IMR-90 (cell line): Measurements from ENCODE around the gene MAML2. TPM values are rescaled to one million over a fixed set of nuclear protein-coding genes. Genes with fewer than 3 reads are reported as not detected.

Source experiments
- ATAC-seq: fragments of 200-7000 bp; cut with Tn5 transposase; 2 replicates; pipeline ENCODE4 v1.9.1; 2020; ENCODE audit warnings: low read depth, mild to moderate bottlenecking, moderate library complexity
- BruUV-seq: library from RNA; stranded (reverse); fragments of 400-500 nt; replicated peaks from 2 replicates; lab custom pipeline; 2021; lab: Mats Ljungman, UMichigan
- CTCF ChIA-PET: fragments of 300-600 bp; formaldehyde crosslinking; extraction: SDS; loops from one replicate; lab custom pipeline; 2021; ENCODE audit warnings: antibody characterized with exemption; lab: Yijun Ruan, JAX
- POLR2A ChIA-PET: fragments of 300-600 bp; sonication (Branson Sonifier 250); formaldehyde crosslinking; loops from one replicate; lab custom pipeline; 2022; ENCODE audit warnings: antibody characterized with exemption; ENCODE audit not compliant: unreplicated experiment; lab: Charles Lee
- DNase-seq: peaks from one replicate; pipeline ENCODE4 v3.0.0; 2013
- H2AFZ ChIP-seq: replicated peaks from 2 replicates; pipeline ENCODE3; 2013; ENCODE audit warnings: low read length, mild to moderate bottlenecking; ENCODE audit not compliant: poor library complexity
- H2AK5ac ChIP-seq: 2 replicates; pipeline ENCODE4 v1.6.1; 2013; ENCODE audit warnings: low read depth, low read length, inconsistent platforms
- H2AK9ac ChIP-seq: replicated peaks from 2 replicates; pipeline ENCODE3; 2013; ENCODE audit warnings: mild to moderate bottlenecking, low read depth, low read length, moderate library complexity; ENCODE audit not compliant: poor library complexity
- H2BK120ac ChIP-seq: 2 replicates; pipeline ENCODE4 v1.6.1; 2013; ENCODE audit warnings: low read depth, low read length, inconsistent platforms
- H2BK15ac ChIP-seq: 3 replicates; pipeline ENCODE4 v1.6.1; 2013; ENCODE audit warnings: low read depth, low read length, inconsistent platforms
- H2BK20ac ChIP-seq: 2 replicates; pipeline ENCODE4 v1.6.1; 2013; ENCODE audit warnings: low read depth, mild to moderate bottlenecking, inconsistent platforms, low read length, moderate library complexity
- H2BK5ac ChIP-seq: 2 replicates; pipeline ENCODE4 v1.6.1; 2013; ENCODE audit warnings: mild to moderate bottlenecking, low read depth, low read length, inconsistent platforms; ENCODE audit not compliant: poor library complexity, severe bottlenecking
- H3K14ac ChIP-seq: replicated peaks from 2 replicates; pipeline ENCODE4 v1.6.1; 2013; ENCODE audit warnings: low read depth, low read length, inconsistent platforms
- H3K18ac ChIP-seq: 2 replicates; pipeline ENCODE4 v1.6.1; 2013; ENCODE audit warnings: low read depth, low read length, control low read depth
- H3K23ac ChIP-seq: 2 replicates; pipeline ENCODE4 v1.6.1; 2013; ENCODE audit warnings: low read depth, low read length, inconsistent platforms
- H3K27ac ChIP-seq: 2 replicates; pipeline ENCODE4 v1.5.1; 2013; ENCODE audit warnings: mild to moderate bottlenecking, control low read depth, low read length; ENCODE audit not compliant: insufficient read depth
- H3K27me3 ChIP-seq: 2 replicates; pipeline ENCODE4 v1.6.1; 2013; ENCODE audit warnings: low read length; ENCODE audit not compliant: control insufficient read depth, insufficient read depth
- H3K36me3 ChIP-seq: 2 replicates; pipeline ENCODE4 v1.6.1; 2013; ENCODE audit warnings: low read length, mixed read lengths; ENCODE audit not compliant: control insufficient read depth, insufficient read depth
- H3K4ac ChIP-seq: 2 replicates; pipeline ENCODE4 v1.6.1; 2013; ENCODE audit warnings: low read depth, low read length, inconsistent platforms
- H3K4me1 ChIP-seq: 2 replicates; pipeline ENCODE4 v1.6.1; 2013; ENCODE audit warnings: low read length, mixed read lengths; ENCODE audit not compliant: control insufficient read depth, insufficient read depth
- H3K4me2 ChIP-seq: 2 replicates; pipeline ENCODE4 v1.6.1; 2013; ENCODE audit warnings: low read depth, mild to moderate bottlenecking, control low read depth, low read length, moderate library complexity
- H3K4me3 ChIP-seq: 2 replicates; pipeline ENCODE4 v1.5.1; 2013; ENCODE audit warnings: low read depth, mild to moderate bottlenecking, control low read depth, low read length, moderate library complexity; ENCODE audit not compliant: insufficient read depth
- H3K56ac ChIP-seq: 2 replicates; pipeline ENCODE4 v1.6.1; 2013; ENCODE audit warnings: low read length, inconsistent platforms; ENCODE audit not compliant: insufficient read depth; ENCODE audit errors: extremely low read depth
- H3K79me1 ChIP-seq, 2 experiments: 2 replicates each; pipeline ENCODE4 v1.6.1; 2013; ENCODE audit warnings: low read length in 2 of 2, inconsistent platforms in 1 of 2, low read depth in 1 of 2
- H3K9ac ChIP-seq: 2 replicates; pipeline ENCODE4 v1.6.1; 2013; ENCODE audit warnings: low read depth, low read length, control low read depth
- H3K9me1 ChIP-seq: 2 replicates; pipeline ENCODE4 v1.6.1; 2013; ENCODE audit warnings: low read length, inconsistent platforms; ENCODE audit not compliant: insufficient read depth
- H3K9me3 ChIP-seq: 2 replicates; pipeline ENCODE4 v1.6.1; 2013; ENCODE audit warnings: low read length; ENCODE audit not compliant: control insufficient read depth, insufficient read depth
- H4K20me1 ChIP-seq: 2 replicates; pipeline ENCODE4 v1.6.1; 2013; ENCODE audit warnings: low read length, inconsistent platforms; ENCODE audit not compliant: insufficient read depth
- H4K5ac ChIP-seq: 2 replicates; pipeline ENCODE4 v1.6.1; 2013; ENCODE audit warnings: mild to moderate bottlenecking, low read depth, low read length, control low read depth
- H4K8ac ChIP-seq, 2 experiments: 2 replicates each; pipeline ENCODE4 v1.6.1; 2013; ENCODE audit warnings: low read depth in 2 of 2, low read length in 2 of 2, control low read depth in 1 of 2, inconsistent platforms in 1 of 2
- H4K91ac ChIP-seq: 2 replicates; pipeline ENCODE4 v1.6.1; 2013; ENCODE audit warnings: low read depth, low read length, inconsistent platforms; ENCODE audit not compliant: insufficient read depth
- BHLHE40 ChIP-seq: fragments of 150-350 bp; IDR thresholded peaks from 2 replicates; pipeline ENCODE4 v1.6.1; 2016; ENCODE audit warnings: mild to moderate bottlenecking, low read depth, low read length
- CEBPB ChIP-seq: IDR thresholded peaks from 2 replicates; pipeline ENCODE4 v1.6.1; 2012; ENCODE audit warnings: low read depth, low read length, improper control_type of control experiment
- CHD1 ChIP-seq: IDR thresholded peaks from 2 replicates; pipeline ENCODE4 v1.6.1; 2012; ENCODE audit warnings: low read depth, low read length, improper control_type of control experiment
- ELK1 ChIP-seq: fragments of 150-350 bp; IDR thresholded peaks from 2 replicates; pipeline ENCODE4 v1.6.1; 2016; ENCODE audit warnings: low read depth, mild to moderate bottlenecking, low read length, moderate library complexity, borderline replicate concordance
- FOS ChIP-seq: fragments of 150-350 bp; IDR thresholded peaks from 2 replicates; pipeline ENCODE4 v1.6.1; 2016; ENCODE audit warnings: low read depth, low read length
- MAFK ChIP-seq: IDR thresholded peaks from 2 replicates; pipeline ENCODE4 v1.6.1; 2012; ENCODE audit warnings: low read depth, low read length, improper control_type of control experiment
- MAZ ChIP-seq: IDR thresholded peaks from 2 replicates; pipeline ENCODE4 v1.6.1; 2012; ENCODE audit warnings: low read depth, mild to moderate bottlenecking, low read length, improper control_type of control experiment, moderate library complexity, borderline replicate concordance
- MXI1 ChIP-seq: IDR thresholded peaks from 2 replicates; pipeline ENCODE4 v1.6.1; 2012; ENCODE audit warnings: low read depth, mild to moderate bottlenecking, low read length, moderate library complexity, borderline replicate concordance
- NFE2L2 ChIP-seq: fragments of 150-350 bp; IDR thresholded peaks from 2 replicates; pipeline ENCODE4 v1.6.1; 2016; ENCODE audit warnings: low read depth, mild to moderate bottlenecking, low read length
- POLR2A ChIP-seq: IDR thresholded peaks from 2 replicates; pipeline ENCODE4 v1.6.1; 2012; ENCODE audit warnings: mild to moderate bottlenecking, low read depth, low read length
- RAD21 ChIP-seq: IDR thresholded peaks from 2 replicates; pipeline ENCODE4 v1.6.1; 2012; ENCODE audit warnings: low read length, improper control_type of control experiment
- RCOR1 ChIP-seq: IDR thresholded peaks from 2 replicates; pipeline ENCODE4 v1.6.1; 2012; ENCODE audit warnings: mild to moderate bottlenecking, low read length, improper control_type of control experiment; ENCODE audit not compliant: insufficient replicate concordance
- RFX5 ChIP-seq: IDR thresholded peaks from 2 replicates; pipeline ENCODE4 v1.8.0; 2012; ENCODE audit warnings: low read depth, mild to moderate bottlenecking, low read length, moderate library complexity
- SMC3 ChIP-seq: fragments of 150-350 bp; IDR thresholded peaks from 2 replicates; pipeline ENCODE4 v1.6.1; 2016; ENCODE audit warnings: low read depth, mild to moderate bottlenecking, antibody characterized with exemption, low read length, moderate library complexity
- USF2 ChIP-seq: fragments of 150-350 bp; IDR thresholded peaks from 2 replicates; pipeline ENCODE4 v1.6.1; 2017; ENCODE audit warnings: mild to moderate bottlenecking, antibody characterized with exemption, low read length, low read depth
- WGBS, 2 experiments: methylation state at CpG; one replicate each; pipeline versions ENCODE4 v1.1.5 to v1.1.7; 2013; ENCODE audit warnings: missing lambda C conversion rate in 2 of 2; ENCODE audit not compliant: insufficient read length in 1 of 2; ENCODE audit errors: extremely low coverage in 2 of 2; 5-methylcytosine and 5-hydroxymethylcytosine counted together
- dilution Hi-C: fragments of 300-500 bp; cut with HindIII; formaldehyde crosslinking; loops from one replicate; pipeline ENCODE4 v1.14.3; 2018; ENCODE audit warnings: low sequenced_read_pairs; ENCODE audit not compliant: unreplicated experiment
- in situ Hi-C: fragments of 300-500 bp; cut with MboI; formaldehyde crosslinking; loops from 3 replicates; pipeline ENCODE4 v1.14.3; 2019; ENCODE audit warnings: low sequenced_read_pairs, inconsistent platforms, mixed read lengths
- intact Hi-C: fragments of 100-400 bp; cut with micrococcal nuclease; formaldehyde crosslinking; loops from 2 replicates; pipeline ENCODE4 v1.10.0; 2022
- polyA plus RNA-seq, 3 experiments: library from polyadenylated mRNA; depleted of rRNA; stranded (reverse); fragments of >200 nt; gene quantifications; 2 replicates each; pipeline ENCODE4 v1.2.3, GENCODE V29; 2012; ENCODE audit warnings: low replicate concordance in 1 of 3
- total RNA-seq: library from RNA; depleted of rRNA; stranded (reverse); fragments of >200 nt; gene quantifications from 2 replicates; pipeline ENCODE4 v1.2.3, GENCODE V29; 2012

The MAML2 gene
- total and polyA plus RNA-seq, 2 of the 4 experiments (the other 2 are of a cell fraction): 15.0 to 19.5 TPM

- Histone ChIP-seq H3K4me1 (peaks cover 20% of the 10 kb centered on the region), H4K5ac (0 out of 2 replicates have a peak overlapping the region, but pooled peaks have one; percentile 52), H3K4me3 (no peak overlapping the region), H2BK120ac (peak overlapping the region; percentile 97), H3K27ac (peak overlapping the region; percentile 71; the same call in 1 of the 2 replicates), H3K79me1 (peaks cover 36 to 80% of the 10 kb centered on the region in 2 experiments), H3K9me3 (no peaks in the 10 kb centered on the region), H3K23ac (peak overlapping the region; percentile 69; the same call in 1 of the 2 replicates), H3K18ac (peak overlapping the region; percentile 11; the same call in 1 of the 2 replicates), H4K91ac (0 out of 2 replicates have a peak overlapping the region, but pooled peaks have one; percentile 20), H2BK20ac (peak overlapping the region; percentile 95), H3K27me3 (no peaks in the 10 kb centered on the region), H2AK9ac (no peak overlapping the region), H3K4me2 (no peak overlapping the region), H3K14ac (no peak overlapping the region), H4K8ac (peak overlapping the region; percentile 64 to 71; a peak in 2 of 4 replicates), H3K56ac (0 out of 2 replicates have a peak overlapping the region, but pooled peaks have one; percentile 17), H2AK5ac (peak overlapping the region; percentile 56; the same call in 1 of the 2 replicates), H3K9ac (no peak overlapping the region), H3K4ac (peak overlapping the region; percentile 96), H2BK5ac (peak overlapping the region; percentile 94), H2BK15ac (peak overlapping the region; percentile 85; the same call in 2 of the 3 replicates), H4K20me1 (no peaks in the 10 kb centered on the region), H2AFZ (no peak overlapping the region), H3K36me3 (peaks cover 2% of the 10 kb centered on the region), H3K9me1 (peaks cover 13% of the 10 kb centered on the region)
- POLR2A ChIA-PET: interaction anchor here (0.5 kb wide), 1 partner anchor 212 kb away, joined by 3 read pairs; no protein-coding TSS in a partner anchor
- ATAC-seq (no peak), DNase-seq (no peak)
- intact Hi-C loops (no loop called here), dilution Hi-C loops (no loop called here), in situ Hi-C loops (no loop called here)
- CTCF ChIA-PET: interaction anchor here (0.7 to 0.8 kb wide), 2 partner anchors 17 to 43 kb away, joined by 3 to 4 read pairs; no protein-coding TSS in a partner anchor
- no CpG with 5 or more reads among the region's 10 CpGs for WGBS, 2 experiments
- BruUV-seq: no TSS peak
- no peak for TF ChIP-seq MAZ
- no peak for TF ChIP-seq ELK1
- no peak for TF ChIP-seq CEBPB
- TF ChIP-seq MAFK: no peak
- no peak for TF ChIP-seq CHD1
- TF ChIP-seq NFE2L2: no peak
- TF ChIP-seq RFX5: no peak
- no peak for TF ChIP-seq RAD21
- no peak for TF ChIP-seq USF2
- no peak for TF ChIP-seq SMC3
- TF ChIP-seq FOS: no peak
- TF ChIP-seq POLR2A: no peak
- no peak for TF ChIP-seq BHLHE40
- no peak for TF ChIP-seq RCOR1
- TF ChIP-seq MXI1: no peak
Observed at GRCh38 chr11:96322775-96323641, 20.0 kb downstream of the MAML2 start.
